Measurements from ENCODE around the gene KRTAP19-8. TPM values are rescaled to one million over a fixed set of nuclear protein-coding genes. Genes with fewer than 3 reads are reported as not detected.

Gene KRTAP19-8
- polyA plus RNA-seq, 1 donor (not counting 4 experiments of a cell fraction or from before 2014, with no cell fraction given), result not detected

- Histone ChIP-seq H3K36me3 (ENCODE audit: control insufficient read depth in 2 of 2, extremely low read depth in 1 of 2, insufficient read depth in 2 of 2, low read length in 2 of 2) (no peaks in the 10 kb centered on the region), H3K4me2 (ENCODE audit: control insufficient read depth, extremely low read depth, insufficient read depth, low read depth, low read length) (no peak overlapping the region), H3K27me3 (ENCODE audit: control insufficient read depth, extremely low read depth, insufficient read depth, low read length) (no peaks in the 10 kb centered on the region), H2AFZ (ENCODE audit: control insufficient read depth, low read length) (no peak overlapping the region), H3K79me2 (ENCODE audit: control insufficient read depth, insufficient read depth, low read length) (no peaks in the 10 kb centered on the region), H3K9ac (ENCODE audit: control insufficient read depth, extremely low read depth, insufficient read depth, low read length) (no peak overlapping the region), H4K20me1 (ENCODE audit: control insufficient read depth, extremely low read depth, insufficient read depth, low read length) (no peaks in the 10 kb centered on the region), H3K9me3 (ENCODE audit: control insufficient read depth, low read depth, low read length) (no peaks in the 10 kb centered on the region), H3K4me1 (ENCODE audit: control insufficient read depth, extremely low read depth, insufficient read depth, low read length) (no peaks in the 10 kb centered on the region), H3K27ac (ENCODE audit: control insufficient read depth, insufficient read depth, low read length) (no peak overlapping the region), H3K9me1 (ENCODE audit: control insufficient read depth, extremely low read depth, insufficient read depth, low read length) (no peaks in the 10 kb centered on the region), H3K4me3 (ENCODE audit: control insufficient read depth in 2 of 3, extremely low read depth in 1 of 3, insufficient read depth in 2 of 3, low read depth in 1 of 3, low read length in 3 of 3) (no peak overlapping the region)
- TF ChIP-seq EZH2 (IDR thresholded peaks at IDR 0.05; ENCODE audit: low read length), result no peak
- TF ChIP-seq, protein P1, sequence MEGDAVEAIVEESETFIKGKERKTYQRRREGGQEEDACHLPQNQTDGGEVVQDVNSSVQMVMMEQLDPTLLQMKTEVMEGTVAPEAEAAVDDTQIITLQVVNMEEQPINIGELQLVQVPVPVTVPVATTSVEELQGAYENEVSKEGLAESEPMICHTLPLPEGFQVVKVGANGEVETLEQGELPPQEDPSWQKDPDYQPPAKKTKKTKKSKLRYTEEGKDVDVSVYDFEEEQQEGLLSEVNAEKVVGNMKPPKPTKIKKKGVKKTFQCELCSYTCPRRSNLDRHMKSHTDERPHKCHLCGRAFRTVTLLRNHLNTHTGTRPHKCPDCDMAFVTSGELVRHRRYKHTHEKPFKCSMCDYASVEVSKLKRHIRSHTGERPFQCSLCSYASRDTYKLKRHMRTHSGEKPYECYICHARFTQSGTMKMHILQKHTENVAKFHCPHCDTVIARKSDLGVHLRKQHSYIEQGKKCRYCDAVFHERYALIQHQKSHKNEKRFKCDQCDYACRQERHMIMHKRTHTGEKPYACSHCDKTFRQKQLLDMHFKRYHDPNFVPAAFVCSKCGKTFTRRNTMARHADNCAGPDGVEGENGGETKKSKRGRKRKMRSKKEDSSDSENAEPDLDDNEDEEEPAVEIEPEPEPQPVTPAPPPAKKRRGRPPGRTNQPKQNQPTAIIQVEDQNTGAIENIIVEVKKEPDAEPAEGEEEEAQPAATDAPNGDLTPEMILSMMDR (optimal IDR thresholded peaks at IDR 0.05 in 1 of 3, IDR thresholded peaks at IDR 0.05 in 1 of 3, conservative IDR thresholded peaks at IDR 0.05 in 1 of 3; ENCODE audit: extremely low read depth in 1 of 3, insufficient read depth in 2 of 3, low read length in 3 of 3), result no peak
- no peak for DNase-seq (ENCODE audit: low read depth, low spot score)
- no peak for FAIRE-seq
- dilution Hi-C loops (cut with MboI; ENCODE audit: extremely low pct_ligation_motif_present, low sequenced_read_pairs), result no loop called here
These were observed 14.3 kb upstream of the KRTAP19-8 start for GRCh38 chr21:31052489-31053142.

DNA sequence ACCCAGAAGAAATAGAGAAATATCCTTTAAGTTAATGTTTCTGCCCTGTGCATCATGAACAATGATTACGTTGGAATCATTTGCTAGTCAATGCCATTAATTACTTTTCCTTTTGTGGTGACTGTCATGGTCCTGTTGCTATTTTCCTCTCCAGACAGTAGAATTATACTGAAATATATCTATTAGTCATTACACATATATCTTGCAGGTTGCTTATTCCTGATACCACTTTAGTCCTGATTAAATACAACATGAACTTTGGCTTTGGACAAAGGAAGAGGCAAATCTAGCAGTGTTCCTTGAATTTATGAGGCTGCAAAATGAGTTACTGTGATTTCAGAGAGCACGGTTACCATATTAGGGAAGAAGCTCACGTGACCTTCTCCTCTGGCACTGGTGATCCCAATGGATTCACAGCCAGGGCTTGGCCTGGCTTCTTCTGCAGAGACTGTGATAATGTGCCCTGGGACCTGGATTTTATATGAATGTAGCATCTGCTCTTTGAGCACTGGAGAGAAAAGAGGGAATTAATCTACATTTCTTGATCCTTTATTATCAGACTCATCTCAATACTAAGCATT lies 12.4 kb upstream of the KRTAP19-8 start:
- Histone ChIP-seq H4K20me1 (ENCODE audit: control insufficient read depth, extremely low read depth, insufficient read depth, low read length) (no peaks in the 10 kb centered on the region), H3K9me3 (ENCODE audit: control insufficient read depth, low read depth, low read length) (no peaks in the 10 kb centered on the region), H3K36me3 (ENCODE audit: control insufficient read depth in 2 of 2, extremely low read depth in 1 of 2, insufficient read depth in 2 of 2, low read length in 2 of 2) (no peaks in the 10 kb centered on the region), H3K4me3 (ENCODE audit: control insufficient read depth in 2 of 3, extremely low read depth in 1 of 3, insufficient read depth in 2 of 3, low read depth in 1 of 3, low read length in 3 of 3) (no peak overlapping the region), H3K27ac (ENCODE audit: control insufficient read depth, insufficient read depth, low read length) (no peak overlapping the region), H3K9ac (ENCODE audit: control insufficient read depth, extremely low read depth, insufficient read depth, low read length) (no peak overlapping the region), H3K27me3 (ENCODE audit: control insufficient read depth, extremely low read depth, insufficient read depth, low read length) (no peaks in the 10 kb centered on the region), H3K4me2 (ENCODE audit: control insufficient read depth, extremely low read depth, insufficient read depth, low read depth, low read length) (no peak overlapping the region), H2AFZ (ENCODE audit: control insufficient read depth, low read length) (no peak overlapping the region), H3K4me1 (ENCODE audit: control insufficient read depth, extremely low read depth, insufficient read depth, low read length) (no peaks in the 10 kb centered on the region), H3K9me1 (ENCODE audit: control insufficient read depth, extremely low read depth, insufficient read depth, low read length) (no peaks in the 10 kb centered on the region), H3K79me2 (ENCODE audit: control insufficient read depth, insufficient read depth, low read length) (no peaks in the 10 kb centered on the region)
- TF ChIP-seq, protein P1 (optimal IDR thresholded peaks at IDR 0.05 in 1 of 3, IDR thresholded peaks at IDR 0.05 in 1 of 3, conservative IDR thresholded peaks at IDR 0.05 in 1 of 3; ENCODE audit: extremely low read depth in 1 of 3, insufficient read depth in 2 of 3, low read length in 3 of 3), result no peak
- TF ChIP-seq EZH2 (IDR thresholded peaks at IDR 0.05; ENCODE audit: low read length), result no peak
- no peak for FAIRE-seq
- dilution Hi-C loops (cut with MboI; ENCODE audit: extremely low pct_ligation_motif_present, low sequenced_read_pairs), result no loop called here
- DNase-seq (ENCODE audit: low read depth, low spot score), result no peak
